Uterus (tissue), 4 donors: Measurements from ENCODE around the gene DACT2. TPM values are rescaled to one million over a fixed set of nuclear protein-coding genes. Genes with fewer than 3 reads are reported as not detected.

Experiments
- DNase-seq, 2 donors: peaks; one replicate each; pipeline ENCODE4 v3.0.0-alpha.2; 2019 to 2020
- H3K27ac ChIP-seq, 2 donors: fragments of 200-600 bp; sonication (generic); 1 replicate in 1 of 2; 2 replicates in 1 of 2; pipeline ENCODE4 v1.5.1; 2016 to 2018
- H3K27me3 ChIP-seq, 2 donors: fragments of 200-600 bp; sonication (generic); one replicate each; pipeline ENCODE4 v1.5.1; 2018 to 2019; ENCODE audit warnings: control low read depth in 1 of 2
- H3K36me3 ChIP-seq, 2 donors: fragments of 200-600 bp; sonication (generic); one replicate each; pipeline ENCODE4 v1.5.1; 2019; ENCODE audit warnings: control low read depth in 1 of 2
- H3K4me1 ChIP-seq, 2 donors: fragments of 200-600 bp; sonication (generic); one replicate each; pipeline ENCODE4 v1.5.1; 2018 to 2019; ENCODE audit warnings: control low read depth in 1 of 2
- H3K4me3 ChIP-seq, 2 donors: fragments of 200-600 bp; sonication (generic); 1 replicate in 1 of 2; 2 replicates in 1 of 2; pipeline ENCODE4 v1.5.1; 2018 to 2019; ENCODE audit warnings: mild to moderate bottlenecking in 1 of 2
- H3K9me3 ChIP-seq, 2 donors: fragments of 200-600 bp; sonication (generic); one replicate each; pipeline ENCODE4 v1.5.1; 2019; ENCODE audit warnings: control low read depth in 1 of 2
- CTCF ChIP-seq, 4 experiments: fragments of 200-600 bp in 2 of 4; fragments of 450-650 bp in 2 of 4; sonication (generic) in 2 of 4; IDR thresholded peaks; one replicate each; pipeline ENCODE4 v1.5.1; 2016 to 2019; ENCODE audit warnings: antibody characterized with exemption in 4 of 4, mild to moderate bottlenecking in 2 of 4, moderate library complexity in 1 of 4
- POLR2A ChIP-seq, 2 donors: fragments of 450-650 bp; IDR thresholded peaks; one replicate each; pipeline ENCODE4 v1.6.1; 2016; ENCODE audit warnings: antibody characterized with exemption in 2 of 2, mild to moderate bottlenecking in 1 of 2, moderate library complexity in 1 of 2
- intact Hi-C: fragments of 100-400 bp; cut with DNase I; formaldehyde crosslinking; loops from one replicate; pipeline ENCODE4 v1.15.1; 2023; ENCODE audit warnings: low total_unique reads
- total RNA-seq, 4 donors: library from RNA; depleted of rRNA in 3 of 4; stranded (reverse); fragments of >200 nt in 3 of 4; gene quantifications; one replicate each; pipeline versions ENCODE4 v1.1.0 to v1.2.4, GENCODE V29; 2014 to 2023
- donor health status: DM: yes; HTN: yes; CAD: no.

Gene DACT2
- total RNA-seq, 4 donors from 2014 or later: 1.4 to 9.6 (median 2.8) TPM; not detected in 1

GRCh38 chr6:168280899-168281245 is 38.7 kb downstream of the DACT2 start:
- Histone ChIP-seq H3K4me1 (no peaks in the 10 kb centered on the region), H3K4me3 (no peak overlapping the region), H3K9me3 (no peaks in the 10 kb centered on the region), H3K36me3 (no peaks in the 10 kb centered on the region), H3K27me3 (no peaks in the 10 kb centered on the region), H3K27ac (no peak overlapping the region)
- no peak for DNase-seq
- intact Hi-C loops: no loop called here
- no peak for TF ChIP-seq POLR2A (IDR thresholded peaks at IDR 0.05)
- no peak for TF ChIP-seq CTCF (IDR thresholded peaks at IDR 0.05)

GRCh38 chr6:168280020-168280898 is 39.3 kb downstream of the DACT2 start:
- Histone ChIP-seq H3K27ac (no peak overlapping the region), H3K4me1 (no peaks in the 10 kb centered on the region), H3K36me3 (no peaks in the 10 kb centered on the region), H3K27me3 (no peaks in the 10 kb centered on the region), H3K9me3 (no peaks in the 10 kb centered on the region), H3K4me3 (no peak overlapping the region)
- TF ChIP-seq CTCF (IDR thresholded peaks at IDR 0.05): no peak
- DNase-seq: no peak
- intact Hi-C loops: no loop called here

GRCh38 chr6:168279403-168279935 is 40.1 kb downstream of the DACT2 start:
- Histone ChIP-seq H3K27ac (no peak overlapping the region), H3K4me1 (no peaks in the 10 kb centered on the region), H3K9me3 (no peaks in the 10 kb centered on the region), H3K4me3 (no peak overlapping the region), H3K27me3 (no peaks in the 10 kb centered on the region), H3K36me3 (no peaks in the 10 kb centered on the region)
- DNase-seq: no peak
- intact Hi-C loops: no loop called here
- no peak for TF ChIP-seq CTCF (IDR thresholded peaks at IDR 0.05)
- TF ChIP-seq POLR2A (IDR thresholded peaks at IDR 0.05): no peak

- Histone ChIP-seq H3K27ac (no peak overlapping the region), H3K36me3 (no peaks in the 10 kb centered on the region), H3K9me3 (no peaks in the 10 kb centered on the region), H3K4me1 (no peaks in the 10 kb centered on the region), H3K27me3 (no peaks in the 10 kb centered on the region), H3K4me3 (no peak overlapping the region)
- TF ChIP-seq POLR2A (IDR thresholded peaks at IDR 0.05) (no peak), CTCF (IDR thresholded peaks at IDR 0.05) (no peak)
- intact Hi-C loops: no loop called here
- DNase-seq: no peak
Measured at GRCh38 chr6:168278904-168279303, 40.7 kb downstream of the DACT2 start.

GRCh38 chr6:168277274-168277669 is 42.3 kb downstream of the DACT2 start:
- no peaks in the 10 kb centered on the region for H3K36me3 ChIP-seq
- no peak overlapping the region for H3K4me3 ChIP-seq
- H3K27me3 ChIP-seq: no peaks in the 10 kb centered on the region
- no peaks in the 10 kb centered on the region for H3K9me3 ChIP-seq
- no peak for TF ChIP-seq CTCF (IDR thresholded peaks at IDR 0.05)
- TF ChIP-seq POLR2A (IDR thresholded peaks at IDR 0.05): no peak
- no peak overlapping the region for H3K27ac ChIP-seq
- intact Hi-C loops: no loop called here
- H3K4me1 ChIP-seq: no peaks in the 10 kb centered on the region
- no peak for DNase-seq
